ENCODE measurements around the gene AIP. TPM values are rescaled to one million over a fixed set of nuclear protein-coding genes. Genes with fewer than 3 reads are reported as not detected.

Gene AIP
- total and polyA plus RNA-seq, 9 of the 15 experiments (the other 6 are each of a cell fraction or from before 2014, with no cell fraction given): 5.2 to 92.5 (median 52.7) TPM

- peak; percentile 20 for TF ChIP-seq HMGN3 (IDR thresholded peaks at IDR 0.05; ENCODE audit: borderline replicate concordance, extremely low read depth, insufficient read length, low read depth, low read length)
- TF ChIP-seq VEZF1 (CRISPR knock-in tag; IDR thresholded peaks at IDR 0.05): peak; percentile 83
- TF ChIP-seq CHD7 (IDR thresholded peaks at IDR 0.05; ENCODE audit: low read depth, low read length): no peak
- no peak for TF ChIP-seq STAT5B (CRISPR knock-in tag; IDR thresholded peaks at IDR 0.05)
- TF ChIP-seq KDM5B (IDR thresholded peaks at IDR 0.05; ENCODE audit: insufficient replicate concordance, low read depth, low read length): no peak
- no peak for TF ChIP-seq HNRNPUL1 (IDR thresholded peaks at IDR 0.05; ENCODE audit: low read length)
- no peak for TF ChIP-seq ZSCAN32 (CRISPR knock-in tag; IDR thresholded peaks at IDR 0.05)
- no peak for TF ChIP-seq ETV1 (tag; conservative IDR thresholded peaks at IDR 0.05; ENCODE audit: low read depth)
- no peak for TF ChIP-seq THRA (IDR thresholded peaks at IDR 0.05)
- no peak for TF ChIP-seq DACH1 (IDR thresholded peaks at IDR 0.05; ENCODE audit: partially characterized antibody)
- no peak for TF ChIP-seq ARHGAP35 (IDR thresholded peaks at IDR 0.05; ENCODE audit: partially characterized antibody)
- no peak for TF ChIP-seq ZNF253 (CRISPR knock-in tag; conservative IDR thresholded peaks at IDR 0.05)
- TF ChIP-seq ZNF436 (CRISPR knock-in tag; IDR thresholded peaks at IDR 0.05): no peak
- TF ChIP-seq SMAD3 (CRISPR knock-in tag; conservative IDR thresholded peaks at IDR 0.05): no peak
Observed at GRCh38 chr11:67464411-67465188, 18.2 kb upstream of the AIP start (continued).

Measured in K562 (cell line).